Stimulated activated CD4-positive, alpha-beta T cell treated with anti-CD3 and anti-CD28 coated beads, Interleukin-15, amount 100 ng/mL, for 24 hours (primary cell): ENCODE results near the gene PTPN14.
"Not testable (repeated sequence)": the region's sequence is repeated elsewhere in the genome, so short reads cannot be mapped to it uniquely, and the experiment has no call there.

ENCODE experiments used
- DNase-seq: peaks from one replicate; pipeline ENCODE4 v3.0.0-alpha.2; 2020

Gene PTPN14

GRCh38 chr1:214506972-214507431 is 44.4 kb downstream of the PTPN14 start:
- DNase-seq = no peak

GRCh38 chr1:214505134-214505533 is 46.3 kb downstream of the PTPN14 start:
- no peak for DNase-seq

- no peak for DNase-seq
These were observed 47.1 kb downstream of the PTPN14 start for GRCh38 chr1:214504330-214504729.

- DNase-seq = no peak
These were observed 47.8 kb downstream of the PTPN14 start for GRCh38 chr1:214503553-214503952.

GRCh38 chr1:214500340-214501055 is 50.9 kb downstream of the PTPN14 start:
- no peak for DNase-seq

- DNase-seq = no peak
These were observed 51.7 kb downstream of the PTPN14 start for GRCh38 chr1:214499732-214500131.

- DNase-seq = no peak
These were observed 53.4 kb downstream of the PTPN14 start for GRCh38 chr1:214498021-214498420.

- no peak for DNase-seq
These were observed 55.3 kb downstream of the PTPN14 start for GRCh38 chr1:214496126-214496525.

GRCh38 chr1:214494706-214495105 is 56.7 kb downstream of the PTPN14 start:
- DNase-seq = no peak

GRCh38 chr1:214494179-214494578 is 57.2 kb downstream of the PTPN14 start:
- DNase-seq = not testable (repeated sequence)

GRCh38 chr1:214493126-214493796 is 58.1 kb downstream of the PTPN14 start:
- DNase-seq = no peak

GRCh38 chr1:214492401-214493075 is 58.9 kb downstream of the PTPN14 start:
- DNase-seq = no peak

GRCh38 chr1:214491468-214492146 is 59.8 kb downstream of the PTPN14 start:
- no peak for DNase-seq

GRCh38 chr1:214485151-214485550 is 66.3 kb downstream of the PTPN14 start:
- DNase-seq = no peak

- not testable (repeated sequence) for DNase-seq
These were observed 68.2 kb downstream of the PTPN14 start for GRCh38 chr1:214483180-214483579.

GRCh38 chr1:214481983-214482634 is 69.3 kb downstream of the PTPN14 start:
- not testable (repeated sequence) for DNase-seq

- no peak for DNase-seq
These were observed 74.2 kb downstream of the PTPN14 start for GRCh38 chr1:214476986-214477870.

GRCh38 chr1:214476229-214476985 is 75.0 kb downstream of the PTPN14 start:
- DNase-seq = no peak

- no peak for DNase-seq
These were observed 75.7 kb downstream of the PTPN14 start for GRCh38 chr1:214475746-214476145.

GRCh38 chr1:214475331-214475730 is 76.1 kb downstream of the PTPN14 start:
- DNase-seq = no peak

- no peak for DNase-seq
These were observed 76.9 kb downstream of the PTPN14 start for GRCh38 chr1:214474467-214474866.
